Naive thymus-derived CD4-positive, alpha-beta T cell (primary cell): Measurements from ENCODE around the gene ACR. TPM values are rescaled to one million over a fixed set of nuclear protein-coding genes. Genes with fewer than 3 reads are reported as not detected.
"Not testable (repeated sequence)": the region's sequence is repeated elsewhere in the genome, so short reads cannot be mapped to it uniquely, and the experiment has no call there.

ENCODE experiments used
- ATAC-seq: fragments of 150-1000 bp; cut with Tn5 transposase; 2 replicates; pipeline ENCODE4 v1.10.0; 2021; ENCODE audit warnings: mild to moderate bottlenecking, moderate library complexity
- CTCF ChIA-PET: fragments of 350-600 bp; sonication (Branson Sonifier 250); formaldehyde crosslinking; loops from one replicate; lab custom pipeline; 2021; ENCODE audit warnings: antibody characterized with exemption; lab: Charles Lee
- POLR2A ChIA-PET: fragments of 350-600 bp; sonication (Branson Sonifier 250); formaldehyde crosslinking; loops from one replicate; lab custom pipeline; 2021; ENCODE audit warnings: antibody characterized with exemption, inconsistent platforms; lab: Charles Lee
- DNase-seq, 9 donors: peaks; one replicate each; pipeline versions ENCODE4 v3.0.0 to v3.0.0-alpha.2; 2020 to 2022; ENCODE audit warnings: mixed read lengths in 1 of 9
- H3K27ac ChIP-seq: one replicate; pipeline ENCODE4 v1.7.0; 2013; ENCODE audit warnings: mild to moderate bottlenecking, low read depth, low read length, moderate library complexity
- H3K27me3 ChIP-seq, 2 donors: one replicate each; pipeline ENCODE4 v1.7.0; 2013; ENCODE audit warnings: low read length in 2 of 2, mild to moderate bottlenecking in 2 of 2, moderate library complexity in 2 of 2; ENCODE audit not compliant: control insufficient read depth in 2 of 2, insufficient read depth in 2 of 2
- H3K36me3 ChIP-seq, 3 experiments: 1 replicate in 2 of 3; 2 replicates in 1 of 3; pipeline ENCODE4 v1.7.0; 2013; ENCODE audit warnings: low read length in 3 of 3, mild to moderate bottlenecking in 3 of 3, moderate library complexity in 1 of 3; ENCODE audit not compliant: insufficient read depth in 3 of 3, control insufficient read depth in 2 of 3
- H3K4me1 ChIP-seq, 2 donors: one replicate each; pipeline ENCODE4 v1.7.0; 2013; ENCODE audit warnings: low read length in 2 of 2, mild to moderate bottlenecking in 2 of 2, moderate library complexity in 1 of 2; ENCODE audit not compliant: control insufficient read depth in 2 of 2, insufficient read depth in 2 of 2
- H3K4me3 ChIP-seq: 2 replicates; pipeline ENCODE4 v1.7.0; 2013; ENCODE audit warnings: mild to moderate bottlenecking, low read length
- H3K9me3 ChIP-seq, 3 experiments: 1 replicate in 2 of 3; 2 replicates in 1 of 3; pipeline ENCODE4 v1.7.0; 2013; ENCODE audit warnings: low read length in 3 of 3; ENCODE audit not compliant: control insufficient read depth in 2 of 3
- H3K27ac Mint-ChIP-seq, 9 donors: one replicate each; pipeline ENCODE4 v1.8.0; 2020 to 2022; ENCODE audit warnings: mixed read lengths in 9 of 9, mild to moderate bottlenecking in 8 of 9, moderate library complexity in 5 of 9, inconsistent platforms in 2 of 9
- H3K27me3 Mint-ChIP-seq, 5 donors: one replicate each; pipeline ENCODE4 v1.8.0; 2021 to 2022; ENCODE audit warnings: mixed read lengths in 5 of 5, mild to moderate bottlenecking in 1 of 5
- H3K36me3 Mint-ChIP-seq, 5 donors: one replicate each; pipeline ENCODE4 v1.8.0; 2020 to 2022; ENCODE audit warnings: mixed read lengths in 5 of 5, mild to moderate bottlenecking in 3 of 5, inconsistent platforms in 1 of 5
- H3K4me1 Mint-ChIP-seq, 7 donors: one replicate each; pipeline ENCODE4 v1.8.0; 2020 to 2022; ENCODE audit warnings: mixed read lengths in 7 of 7, mild to moderate bottlenecking in 3 of 7, inconsistent platforms in 1 of 7
- H3K4me3 Mint-ChIP-seq, 10 donors: one replicate each; pipeline ENCODE4 v1.8.0; 2020 to 2022; ENCODE audit warnings: mild to moderate bottlenecking in 10 of 10, mixed read lengths in 10 of 10, moderate library complexity in 6 of 10, inconsistent platforms in 2 of 10
- H3K9me3 Mint-ChIP-seq, 11 donors: one replicate each; pipeline ENCODE4 v1.8.0; 2020 to 2022; ENCODE audit warnings: mixed read lengths in 11 of 11, mild to moderate bottlenecking in 4 of 11, inconsistent platforms in 1 of 11, moderate library complexity in 1 of 11
- intact Hi-C, 2 donors: fragments of 100-400 bp; cut with micrococcal nuclease; formaldehyde crosslinking; loops; one replicate each; pipeline ENCODE4 v1.15.1; 2023
- polyA plus RNA-seq, 2 donors: library from polyadenylated mRNA; unstranded; fragments of 300-500 nt; fragmentation: Illumina TruSeq; gene quantifications; one replicate each; pipeline ENCODE4 v1.2.3, GENCODE V29; 2021
- total RNA-seq, 6 experiments: library from RNA in 5 of 6; stranded (reverse) in 5 of 6; gene quantifications; 1 replicate in 5 of 6; 2 replicates in 1 of 6; pipeline ENCODE4 v1.2.3 and lab custom pipeline; 2021 to 2026

The ACR gene
- total and polyA plus RNA-seq, 7 experiments from 2014 or later, result not detected

DNA sequence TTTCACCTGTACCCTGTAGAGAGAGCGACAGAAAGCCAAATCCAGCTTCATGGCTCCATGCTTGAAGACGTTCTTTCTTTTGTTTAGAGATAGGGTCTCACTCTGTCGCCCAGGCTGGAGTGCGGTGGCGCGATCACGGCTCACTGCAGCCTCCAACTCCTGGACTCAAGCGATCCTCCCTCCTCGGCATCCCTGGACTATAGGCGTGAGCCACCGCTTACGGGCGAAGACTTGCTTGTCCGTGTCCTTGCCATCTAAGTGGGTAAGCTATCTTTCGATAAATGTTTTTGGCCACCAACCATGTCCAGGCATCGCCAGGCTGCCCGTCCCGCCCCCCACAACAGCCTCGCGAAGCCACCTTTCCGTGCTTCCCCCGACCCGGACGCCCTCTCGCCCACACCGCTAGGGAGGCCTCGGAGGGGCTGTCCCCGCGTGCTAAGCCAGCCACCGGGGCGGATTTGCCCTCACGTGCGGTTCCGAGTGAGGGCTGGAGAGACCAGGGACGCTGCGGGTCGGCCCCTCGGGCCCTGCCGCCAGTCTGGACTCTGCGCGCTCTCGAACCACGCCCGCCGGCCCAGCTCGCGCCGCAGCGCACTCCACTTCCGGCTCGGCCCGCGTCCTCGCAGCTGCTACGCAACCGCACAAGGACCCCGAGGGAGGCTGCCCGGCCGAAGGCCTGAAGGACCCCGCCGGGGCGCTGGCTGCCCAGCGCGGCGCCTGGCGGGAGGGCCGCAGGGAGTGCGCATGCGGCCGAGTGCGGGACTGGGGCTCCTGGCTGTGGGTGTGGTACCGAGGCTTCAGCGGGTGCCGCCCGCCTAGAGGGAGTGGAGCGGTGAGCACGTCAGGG is 45.3 kb downstream of the ACR start, which contains the start of gene RABL2B:
RABL2B (minus strand) TSS at position 604 of the 847 bp plus-strand sequence. CDS start 1,342 bp downstream, outside the sequence.
- H3K27me3 Mint-ChIP-seq, POLR2A ChIA-PET, H3K9me3 Mint-ChIP-seq, CTCF ChIA-PET, H3K27me3 ChIP-seq, H3K36me3 ChIP-seq, intact Hi-C loops, H3K4me1 ChIP-seq, H3K36me3 Mint-ChIP-seq, H3K9me3 ChIP-seq: not testable (repeated sequence)
- Histone ChIP-seq H3K4me3 (peak within 1 kb of the TSS; percentile 55), H3K27ac (peak within 1 kb of the TSS; percentile 58)
- Mint-ChIP-seq H3K4me1 (peaks cover 5 to 10% (median 9%) of the 10 kb centered on the region in 7 donors), H3K27ac (peak within 1 kb of the TSS; percentile 37 to 88 (median 81)), H3K4me3 (peak within 1 kb of the TSS; percentile 81 to 90 (median 87))
- peak; percentile 79 to 95 (median 92) for DNase-seq
- peak; percentile 98 for ATAC-seq

DNA sequence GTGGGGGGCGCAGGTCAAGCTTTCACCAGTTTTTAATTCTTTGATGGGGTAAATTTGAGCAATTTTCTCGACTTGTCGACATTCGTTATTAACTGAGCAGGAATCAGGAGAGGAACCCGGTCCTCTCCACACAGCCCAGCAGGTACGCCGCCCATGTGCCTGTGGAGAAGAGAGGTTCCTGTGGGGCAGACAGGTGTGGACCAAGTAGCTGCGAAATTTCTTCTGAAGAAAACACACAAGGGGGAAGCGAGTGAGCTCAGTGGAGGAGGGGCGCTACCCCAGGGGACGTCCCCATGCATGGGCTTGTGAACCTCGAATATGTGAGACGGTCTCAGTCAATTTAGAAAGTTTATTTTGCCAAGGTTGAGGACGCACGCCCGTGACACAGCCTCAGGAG is 45.9 kb downstream of the ACR start:
- Mint-ChIP-seq H3K4me1 (peaks cover 5 to 10% (median 9%) of the 10 kb centered on the region in 7 donors), H3K4me3 (peak overlapping the region; percentile 81 to 90 (median 87)), H3K27ac (peak overlapping the region; percentile 37 to 88 (median 81))
- Histone ChIP-seq H3K4me3 (peak overlapping the region; percentile 55), H3K27ac (peak overlapping the region; percentile 58)
- H3K9me3 ChIP-seq, H3K27me3 ChIP-seq, intact Hi-C loops, H3K36me3 Mint-ChIP-seq, H3K9me3 Mint-ChIP-seq, CTCF ChIA-PET, POLR2A ChIA-PET, H3K4me1 ChIP-seq, H3K36me3 ChIP-seq, H3K27me3 Mint-ChIP-seq: not testable (repeated sequence)
- DNase-seq, result peak in 3 of 9 donors; percentile 17 to 28 (median 19)
- ATAC-seq, result peak; percentile 27

DNA sequence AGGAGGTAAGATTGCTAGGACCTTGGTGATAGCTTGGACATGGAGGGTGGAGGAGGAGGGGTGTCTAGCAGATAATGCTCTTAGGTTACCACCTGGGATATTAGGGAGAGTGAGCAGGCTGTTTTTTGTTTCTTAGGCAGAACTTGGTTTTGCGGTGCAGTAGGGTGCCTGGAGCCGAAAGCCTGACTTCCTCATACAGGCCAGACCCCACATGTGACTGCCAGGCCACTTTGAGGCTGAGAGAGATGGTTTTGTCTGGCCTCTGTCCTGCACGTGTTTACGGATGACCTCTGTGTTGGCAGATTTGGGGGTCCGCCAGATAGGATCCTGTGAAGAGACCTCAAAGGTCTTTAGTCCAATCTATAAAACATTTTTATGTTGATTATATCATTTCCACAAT is 47.3 kb downstream of the ACR start:
- H3K27ac Mint-ChIP-seq, H3K9me3 Mint-ChIP-seq, H3K36me3 ChIP-seq, H3K4me3 ChIP-seq, POLR2A ChIA-PET, DNase-seq, H3K9me3 ChIP-seq, H3K36me3 Mint-ChIP-seq, H3K4me1 ChIP-seq, intact Hi-C loops, H3K27ac ChIP-seq, H3K27me3 ChIP-seq, ATAC-seq, CTCF ChIA-PET, H3K27me3 Mint-ChIP-seq: not testable (repeated sequence)
- H3K4me3 Mint-ChIP-seq, result peak overlapping the region in 6 of 10 donors; percentile 18 to 54 (median 43)
- peaks cover 5 to 10% (median 9%) of the 10 kb centered on the region in 7 donors for H3K4me1 Mint-ChIP-seq

DNA sequence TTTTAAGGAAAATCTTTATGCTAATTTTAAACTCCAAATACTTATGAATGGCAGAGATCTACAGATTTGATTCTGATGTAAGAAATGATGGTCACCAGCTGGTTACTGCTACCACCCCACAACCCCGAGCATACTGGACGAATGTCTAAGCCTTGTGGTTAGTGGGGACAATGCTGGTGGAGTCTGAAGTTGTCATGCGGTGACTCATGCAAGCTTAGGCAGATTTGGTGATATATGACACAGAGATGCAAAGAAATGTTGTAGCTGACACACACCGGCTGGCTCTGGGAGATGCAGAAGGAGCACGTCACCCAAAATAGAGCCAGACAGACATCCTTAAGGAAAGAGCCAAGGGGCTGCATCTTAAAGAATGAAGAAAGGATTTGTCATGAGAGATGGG is 48.9 kb downstream of the ACR start:
- H3K27me3 Mint-ChIP-seq, H3K9me3 ChIP-seq, CTCF ChIA-PET, POLR2A ChIA-PET, H3K36me3 ChIP-seq, ATAC-seq, H3K27ac ChIP-seq, H3K9me3 Mint-ChIP-seq, DNase-seq, H3K27ac Mint-ChIP-seq, H3K36me3 Mint-ChIP-seq, H3K27me3 ChIP-seq, H3K4me3 Mint-ChIP-seq, intact Hi-C loops, H3K4me3 ChIP-seq, H3K4me1 ChIP-seq: not testable (repeated sequence)
- peaks cover 5 to 10% (median 9%) of the 10 kb centered on the region in 7 donors for H3K4me1 Mint-ChIP-seq

Other genes starting within 250 kb of the ACR start
- gene LMF2, start 230.5 kb upstream of the ACR start, total RNA-seq, result 100 to 1,000 TPM; 101 to 133 (median 118) TPM
- 10 to 100 TPM; 15.0 to 25.5 TPM for gene LMF2, start 230.5 kb upstream of the ACR start, polyA plus RNA-seq
- gene NCAPH2, start 230.0 kb upstream of the ACR start, total RNA-seq, result 100 to 1,000 TPM in 2 of 5 experiments, 10 to 100 TPM in 3; 74.3 to 135 (median 91.1) TPM
- 10 to 100 TPM; 37.8 to 46.6 TPM for gene NCAPH2, start 230.0 kb upstream of the ACR start, polyA plus RNA-seq
- 10 to 100 TPM in 1 of 5 experiments, 1 to 10 TPM in 4; 2.2 to 12.0 (median 5.5) TPM for gene SCO2, start 212.6 kb upstream of the ACR start, total RNA-seq
- gene SCO2, start 212.6 kb upstream of the ACR start, polyA plus RNA-seq, result 1 to 10 TPM; 4.9 to 9.4 TPM
- 100 to 1,000 TPM in 2 of 5 experiments, 10 to 100 TPM in 1, 1 to 10 TPM in 2; 5.4 to 161 (median 20.4) TPM for gene TYMP, start 208.2 kb upstream of the ACR start, total RNA-seq
- gene TYMP, start 208.2 kb upstream of the ACR start, polyA plus RNA-seq, result 1 to 10 TPM; 2.7 to 2.8 TPM
- gene KLHDC7B, start 192.3 kb upstream of the ACR start, total RNA-seq, result 10 to 100 TPM in 1 of 5 experiments, 1 to 10 TPM in 4; 4.4 to 17.2 (median 6.8) TPM
- gene KLHDC7B, start 192.3 kb upstream of the ACR start, polyA plus RNA-seq, result 10 to 100 TPM in 1 of 2 donors, 1 to 10 TPM in 1; 7.8 to 10.0 TPM
- gene SYCE3, start 175.3 kb upstream of the ACR start, total RNA-seq, result not detected
- gene SYCE3, start 175.3 kb upstream of the ACR start, polyA plus RNA-seq, result not detected
- 100 to 1,000 TPM in 1 of 5 experiments, 10 to 100 TPM in 4; 43.9 to 108 (median 66.7) TPM for gene CPT1B, start 159.8 kb upstream of the ACR start, total RNA-seq
- gene CPT1B, start 159.8 kb upstream of the ACR start, polyA plus RNA-seq, result 1 to 10 TPM in 1 of 2 donors, under 1 TPM in 1; 0.32 to 2.8 TPM
- gene CHKB, start 155.4 kb upstream of the ACR start, total RNA-seq, result 100 to 1,000 TPM; 121 to 214 (median 191) TPM
- 10 to 100 TPM; 24.2 to 29.4 TPM for gene CHKB, start 155.4 kb upstream of the ACR start, polyA plus RNA-seq
- under 1 TPM; 0.24 to 0.64 (median 0.38) TPM for gene MAPK8IP2, start 137.4 kb upstream of the ACR start, total RNA-seq
- gene MAPK8IP2, start 137.4 kb upstream of the ACR start, polyA plus RNA-seq, result not detected
- gene ARSA, start 110.1 kb upstream of the ACR start, total RNA-seq, result 10 to 100 TPM; 64.3 to 96.3 (median 68.7) TPM
- gene ARSA, start 110.1 kb upstream of the ACR start, polyA plus RNA-seq, result 10 to 100 TPM in 1 of 2 donors, 1 to 10 TPM in 1; 7.1 to 12.3 TPM
- under 1 TPM in 3 of 5 experiments, not detected in 2; 0.07 to 0.73 (median 0.16) TPM for gene SHANK3, start 65.4 kb upstream of the ACR start, total RNA-seq
- not detected for gene SHANK3, start 65.4 kb upstream of the ACR start, polyA plus RNA-seq
- 10 to 100 TPM; 40.8 to 81.7 (median 51.1) TPM for gene RABL2B, start 45.4 kb downstream of the ACR start, total RNA-seq
- gene RABL2B, start 45.4 kb downstream of the ACR start, polyA plus RNA-seq, result 10 to 100 TPM; 24.3 to 32.1 TPM